Measurements from ENCODE around the gene WFS1. TPM values are rescaled to one million over a fixed set of nuclear protein-coding genes. Genes with fewer than 3 reads are reported as not detected.

The WFS1 gene
- total and polyA plus RNA-seq, 2 of the 13 experiments (the other 11 are each of a cell fraction or from before 2014, with no cell fraction given), result 39.1 to 42.2 TPM

DNA sequence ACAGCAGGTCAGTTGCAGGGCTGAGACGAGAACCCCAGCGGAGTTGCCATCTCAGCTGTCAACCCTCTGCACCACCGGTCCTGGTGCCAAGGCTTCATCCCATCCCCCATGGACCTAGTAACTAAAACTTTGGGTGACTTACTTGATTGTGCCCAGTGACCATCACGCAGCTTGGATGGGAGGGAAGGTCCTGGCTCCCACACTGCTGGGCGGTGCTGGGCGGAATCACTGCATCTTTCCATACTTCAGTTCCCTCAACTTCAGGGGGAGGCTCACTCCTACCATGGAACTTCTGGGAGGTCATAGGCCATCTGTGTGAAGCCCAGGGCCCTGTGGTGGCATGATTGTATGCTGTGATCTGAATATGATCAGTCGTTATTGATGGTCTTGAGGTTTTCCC lies 43.1 kb upstream of the WFS1 start:
- ATAC-seq, result no peak
- H4K20me1 ChIP-seq (ENCODE audit: insufficient read depth, low read length), result no peaks in the 10 kb centered on the region
- no peak overlapping the region for H3K27ac ChIP-seq (ENCODE audit: extremely low read length, insufficient read depth, low read length)
- no peak overlapping the region for H2AFZ ChIP-seq (ENCODE audit: low read length)
- WGBS (ENCODE audit: low lambda C conversion rate), result 27% methylated on average over 4 of the region's 7 CpGs
- no peak for DNase-seq (ENCODE audit: low spot score)
- peaks cover 0 to 1% of the 10 kb centered on the region in 2 experiments; a peak in 1 of 5 replicates for H3K27me3 ChIP-seq (ENCODE audit: control insufficient read depth in 1 of 2, insufficient read depth in 2 of 2, low read length in 2 of 2)
- H3K36me3 ChIP-seq (replicated peaks in 1 of 2; ENCODE audit: control insufficient read depth in 1 of 2, insufficient read depth in 2 of 2, low read length in 2 of 2), result no peaks in the 10 kb centered on the region
- intact Hi-C loops (cut with micrococcal nuclease; ENCODE audit: unreplicated experiment) (no loop called here), in situ Hi-C loops (cut with HindIII; ENCODE audit: extremely low pct_ligation_motif_present, low pct_unique_long_range_greater_than_20kb) (loop anchor here (25.0 kb wide), 1 partner anchor 336 kb away; no protein-coding TSS in a partner anchor)
- TF ChIP-seq, protein P1, sequence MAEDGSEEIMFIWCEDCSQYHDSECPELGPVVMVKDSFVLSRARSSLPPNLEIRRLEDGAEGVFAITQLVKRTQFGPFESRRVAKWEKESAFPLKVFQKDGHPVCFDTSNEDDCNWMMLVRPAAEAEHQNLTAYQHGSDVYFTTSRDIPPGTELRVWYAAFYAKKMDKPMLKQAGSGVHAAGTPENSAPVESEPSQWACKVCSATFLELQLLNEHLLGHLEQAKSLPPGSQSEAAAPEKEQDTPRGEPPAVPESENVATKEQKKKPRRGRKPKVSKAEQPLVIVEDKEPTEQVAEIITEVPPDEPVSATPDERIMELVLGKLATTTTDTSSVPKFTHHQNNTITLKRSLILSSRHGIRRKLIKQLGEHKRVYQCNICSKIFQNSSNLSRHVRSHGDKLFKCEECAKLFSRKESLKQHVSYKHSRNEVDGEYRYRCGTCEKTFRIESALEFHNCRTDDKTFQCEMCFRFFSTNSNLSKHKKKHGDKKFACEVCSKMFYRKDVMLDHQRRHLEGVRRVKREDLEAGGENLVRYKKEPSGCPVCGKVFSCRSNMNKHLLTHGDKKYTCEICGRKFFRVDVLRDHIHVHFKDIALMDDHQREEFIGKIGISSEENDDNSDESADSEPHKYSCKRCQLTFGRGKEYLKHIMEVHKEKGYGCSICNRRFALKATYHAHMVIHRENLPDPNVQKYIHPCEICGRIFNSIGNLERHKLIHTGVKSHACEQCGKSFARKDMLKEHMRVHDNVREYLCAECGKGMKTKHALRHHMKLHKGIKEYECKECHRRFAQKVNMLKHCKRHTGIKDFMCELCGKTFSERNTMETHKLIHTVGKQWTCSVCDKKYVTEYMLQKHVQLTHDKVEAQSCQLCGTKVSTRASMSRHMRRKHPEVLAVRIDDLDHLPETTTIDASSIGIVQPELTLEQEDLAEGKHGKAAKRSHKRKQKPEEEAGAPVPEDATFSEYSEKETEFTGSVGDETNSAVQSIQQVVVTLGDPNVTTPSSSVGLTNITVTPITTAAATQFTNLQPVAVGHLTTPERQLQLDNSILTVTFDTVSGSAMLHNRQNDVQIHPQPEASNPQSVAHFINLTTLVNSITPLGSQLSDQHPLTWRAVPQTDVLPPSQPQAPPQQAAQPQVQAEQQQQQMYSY (CRISPR knock-in tag; IDR thresholded peaks at IDR 0.05), result no peak
- TF ChIP-seq, protein P2, sequence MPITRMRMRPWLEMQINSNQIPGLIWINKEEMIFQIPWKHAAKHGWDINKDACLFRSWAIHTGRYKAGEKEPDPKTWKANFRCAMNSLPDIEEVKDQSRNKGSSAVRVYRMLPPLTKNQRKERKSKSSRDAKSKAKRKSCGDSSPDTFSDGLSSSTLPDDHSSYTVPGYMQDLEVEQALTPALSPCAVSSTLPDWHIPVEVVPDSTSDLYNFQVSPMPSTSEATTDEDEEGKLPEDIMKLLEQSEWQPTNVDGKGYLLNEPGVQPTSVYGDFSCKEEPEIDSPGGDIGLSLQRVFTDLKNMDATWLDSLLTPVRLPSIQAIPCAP (CRISPR knock-in tag; IDR thresholded peaks at IDR 0.05; ENCODE audit: low read depth), result no peak
- TF ChIP-seq JARID2 (CRISPR knock-in tag; IDR thresholded peaks at IDR 0.05; ENCODE audit: insufficient replicate concordance) (no peak), ZNF10 (CRISPR knock-in tag; IDR thresholded peaks at IDR 0.05; ENCODE audit: borderline replicate concordance, low read depth) (no peak), ZFP90 (CRISPR knock-in tag; IDR thresholded peaks at IDR 0.05; ENCODE audit: borderline replicate concordance) (no peak), ZC3H13 (CRISPR knock-in tag; IDR thresholded peaks at IDR 0.05) (no peak), FOXA3 (CRISPR knock-in tag; IDR thresholded peaks at IDR 0.05) (no peak)
- TF ChIP-seq, protein P3, sequence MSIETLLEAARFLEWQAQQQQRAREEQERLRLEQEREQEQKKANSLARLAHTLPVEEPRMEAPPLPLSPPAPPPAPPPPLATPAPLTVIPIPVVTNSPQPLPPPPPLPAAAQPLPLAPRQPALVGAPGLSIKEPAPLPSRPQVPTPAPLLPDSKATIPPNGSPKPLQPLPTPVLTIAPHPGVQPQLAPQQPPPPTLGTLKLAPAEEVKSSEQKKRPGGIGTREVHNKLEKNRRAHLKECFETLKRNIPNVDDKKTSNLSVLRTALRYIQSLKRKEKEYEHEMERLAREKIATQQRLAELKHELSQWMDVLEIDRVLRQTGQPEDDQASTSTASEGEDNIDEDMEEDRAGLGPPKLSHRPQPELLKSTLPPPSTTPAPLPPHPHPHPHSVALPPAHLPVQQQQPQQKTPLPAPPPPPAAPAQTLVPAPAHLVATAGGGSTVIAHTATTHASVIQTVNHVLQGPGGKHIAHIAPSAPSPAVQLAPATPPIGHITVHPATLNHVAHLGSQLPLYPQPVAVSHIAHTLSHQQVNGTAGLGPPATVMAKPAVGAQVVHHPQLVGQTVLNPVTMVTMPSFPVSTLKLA (IDR thresholded peaks at IDR 0.05), result no peak
- TF ChIP-seq, protein P4, sequence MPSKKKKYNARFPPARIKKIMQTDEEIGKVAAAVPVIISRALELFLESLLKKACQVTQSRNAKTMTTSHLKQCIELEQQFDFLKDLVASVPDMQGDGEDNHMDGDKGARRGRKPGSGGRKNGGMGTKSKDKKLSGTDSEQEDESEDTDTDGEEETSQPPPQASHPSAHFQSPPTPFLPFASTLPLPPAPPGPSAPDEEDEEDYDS (CRISPR knock-in tag; IDR thresholded peaks at IDR 0.05), result no peak
- TF ChIP-seq, protein P5, sequence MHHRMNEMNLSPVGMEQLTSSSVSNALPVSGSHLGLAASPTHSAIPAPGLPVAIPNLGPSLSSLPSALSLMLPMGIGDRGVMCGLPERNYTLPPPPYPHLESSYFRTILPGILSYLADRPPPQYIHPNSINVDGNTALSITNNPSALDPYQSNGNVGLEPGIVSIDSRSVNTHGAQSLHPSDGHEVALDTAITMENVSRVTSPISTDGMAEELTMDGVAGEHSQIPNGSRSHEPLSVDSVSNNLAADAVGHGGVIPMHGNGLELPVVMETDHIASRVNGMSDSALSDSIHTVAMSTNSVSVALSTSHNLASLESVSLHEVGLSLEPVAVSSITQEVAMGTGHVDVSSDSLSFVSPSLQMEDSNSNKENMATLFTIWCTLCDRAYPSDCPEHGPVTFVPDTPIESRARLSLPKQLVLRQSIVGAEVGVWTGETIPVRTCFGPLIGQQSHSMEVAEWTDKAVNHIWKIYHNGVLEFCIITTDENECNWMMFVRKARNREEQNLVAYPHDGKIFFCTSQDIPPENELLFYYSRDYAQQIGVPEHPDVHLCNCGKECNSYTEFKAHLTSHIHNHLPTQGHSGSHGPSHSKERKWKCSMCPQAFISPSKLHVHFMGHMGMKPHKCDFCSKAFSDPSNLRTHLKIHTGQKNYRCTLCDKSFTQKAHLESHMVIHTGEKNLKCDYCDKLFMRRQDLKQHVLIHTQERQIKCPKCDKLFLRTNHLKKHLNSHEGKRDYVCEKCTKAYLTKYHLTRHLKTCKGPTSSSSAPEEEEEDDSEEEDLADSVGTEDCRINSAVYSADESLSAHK (CRISPR knock-in tag; IDR thresholded peaks at IDR 0.05; ENCODE audit: borderline replicate concordance), result no peak
- TF ChIP-seq, protein P6, sequence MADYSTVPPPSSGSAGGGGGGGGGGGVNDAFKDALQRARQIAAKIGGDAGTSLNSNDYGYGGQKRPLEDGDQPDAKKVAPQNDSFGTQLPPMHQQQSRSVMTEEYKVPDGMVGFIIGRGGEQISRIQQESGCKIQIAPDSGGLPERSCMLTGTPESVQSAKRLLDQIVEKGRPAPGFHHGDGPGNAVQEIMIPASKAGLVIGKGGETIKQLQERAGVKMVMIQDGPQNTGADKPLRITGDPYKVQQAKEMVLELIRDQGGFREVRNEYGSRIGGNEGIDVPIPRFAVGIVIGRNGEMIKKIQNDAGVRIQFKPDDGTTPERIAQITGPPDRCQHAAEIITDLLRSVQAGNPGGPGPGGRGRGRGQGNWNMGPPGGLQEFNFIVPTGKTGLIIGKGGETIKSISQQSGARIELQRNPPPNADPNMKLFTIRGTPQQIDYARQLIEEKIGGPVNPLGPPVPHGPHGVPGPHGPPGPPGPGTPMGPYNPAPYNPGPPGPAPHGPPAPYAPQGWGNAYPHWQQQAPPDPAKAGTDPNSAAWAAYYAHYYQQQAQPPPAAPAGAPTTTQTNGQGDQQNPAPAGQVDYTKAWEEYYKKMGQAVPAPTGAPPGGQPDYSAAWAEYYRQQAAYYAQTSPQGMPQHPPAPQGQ (CRISPR knock-in tag; IDR thresholded peaks at IDR 0.05; ENCODE audit: borderline replicate concordance), result no peak
- TF ChIP-seq, protein P7, sequence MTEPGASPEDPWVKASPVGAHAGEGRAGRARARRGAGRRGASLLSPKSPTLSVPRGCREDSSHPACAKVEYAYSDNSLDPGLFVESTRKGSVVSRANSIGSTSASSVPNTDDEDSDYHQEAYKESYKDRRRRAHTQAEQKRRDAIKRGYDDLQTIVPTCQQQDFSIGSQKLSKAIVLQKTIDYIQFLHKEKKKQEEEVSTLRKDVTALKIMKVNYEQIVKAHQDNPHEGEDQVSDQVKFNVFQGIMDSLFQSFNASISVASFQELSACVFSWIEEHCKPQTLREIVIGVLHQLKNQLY (CRISPR knock-in tag; IDR thresholded peaks at IDR 0.05), result no peak
- ChIA-PET CTCF (ENCODE audit: low intra/inter-chr PET ratio, low total read pairs) (no interaction called here), POLR2A (no interaction called here)
- H3K4me2 ChIP-seq (ENCODE audit: low read depth, low read length), result no peak overlapping the region
- FAIRE-seq, result no peak
- no TSS peak for BruUV-seq (replicated peaks)
- H3K4me1 ChIP-seq (ENCODE audit: insufficient read depth, low read length), result no peaks in the 10 kb centered on the region
- no peaks in the 10 kb centered on the region for H3K9me3 ChIP-seq (ENCODE audit: low read length)
- H3K9ac ChIP-seq (ENCODE audit: insufficient read depth, low read depth, low read length), result no peak overlapping the region
- no peaks in the 10 kb centered on the region for H3K79me2 ChIP-seq (ENCODE audit: insufficient read depth, low read length)
- no peak overlapping the region for H3K4me3 ChIP-seq (replicated peaks in 1 of 3; ENCODE audit: insufficient read depth in 1 of 3, low read depth in 2 of 3, low read length in 3 of 3)
